Activated CD4-positive, alpha-beta T cell treated with anti-CD3 and anti-CD28 coated beads, Interleukin-2, amount 50 U/mL, for 24 hours (primary cell): ENCODE results near the gene MANF.

Experiments used
- DNase-seq, 2 donors: peaks; one replicate each; pipeline ENCODE4 v3.0.0-alpha.2; 2020; ENCODE audit warnings: low read depth in 1 of 2, low spot score in 1 of 2

MANF gene

GRCh38 chr3:51389423-51390183, 4.5 kb downstream of the MANF start:
- DNase-seq, result no peak

GRCh38 chr3:51390246-51391074, 5.4 kb downstream of the MANF start:
- DNase-seq, result no peak

DNA sequence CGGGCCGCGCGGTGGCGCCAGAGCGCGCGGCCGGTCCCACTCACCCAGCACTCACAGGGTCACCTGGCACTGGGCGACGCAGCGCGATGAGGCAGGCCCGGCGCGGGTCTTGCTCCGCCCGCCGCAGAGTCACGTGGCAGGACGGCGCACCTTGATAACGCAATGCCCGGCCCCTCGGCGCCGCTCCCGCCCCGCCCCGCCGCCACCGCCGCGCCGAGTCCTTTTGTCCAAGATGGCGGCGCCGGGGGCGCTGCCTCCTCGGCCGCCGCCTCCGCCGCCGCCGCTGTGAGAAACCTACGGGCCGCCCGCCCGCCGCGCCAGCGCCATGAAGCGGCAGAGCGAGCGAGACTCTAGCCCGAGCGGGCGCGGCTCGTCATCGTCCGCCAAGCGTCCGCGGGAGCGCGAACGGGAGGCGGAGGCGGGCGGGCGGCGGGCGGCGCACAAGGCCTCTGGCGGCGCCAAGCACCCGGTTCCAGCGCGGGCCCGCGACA, 6.0 kb downstream of the MANF start, which contains the start of gene RBM15B:
Gene RBM15B, plus strand, starts transcription at position 211 of the 491 bp plus-strand sequence. Its CDS starts 115 bp downstream, at position 326.
- peak; percentile 94 to 95 for DNase-seq

- DNase-seq, result peak in 1 of 2 donors; percentile 33
Measured at GRCh38 chr3:51391566-51392354, 6.7 kb downstream of the MANF start.

DNA sequence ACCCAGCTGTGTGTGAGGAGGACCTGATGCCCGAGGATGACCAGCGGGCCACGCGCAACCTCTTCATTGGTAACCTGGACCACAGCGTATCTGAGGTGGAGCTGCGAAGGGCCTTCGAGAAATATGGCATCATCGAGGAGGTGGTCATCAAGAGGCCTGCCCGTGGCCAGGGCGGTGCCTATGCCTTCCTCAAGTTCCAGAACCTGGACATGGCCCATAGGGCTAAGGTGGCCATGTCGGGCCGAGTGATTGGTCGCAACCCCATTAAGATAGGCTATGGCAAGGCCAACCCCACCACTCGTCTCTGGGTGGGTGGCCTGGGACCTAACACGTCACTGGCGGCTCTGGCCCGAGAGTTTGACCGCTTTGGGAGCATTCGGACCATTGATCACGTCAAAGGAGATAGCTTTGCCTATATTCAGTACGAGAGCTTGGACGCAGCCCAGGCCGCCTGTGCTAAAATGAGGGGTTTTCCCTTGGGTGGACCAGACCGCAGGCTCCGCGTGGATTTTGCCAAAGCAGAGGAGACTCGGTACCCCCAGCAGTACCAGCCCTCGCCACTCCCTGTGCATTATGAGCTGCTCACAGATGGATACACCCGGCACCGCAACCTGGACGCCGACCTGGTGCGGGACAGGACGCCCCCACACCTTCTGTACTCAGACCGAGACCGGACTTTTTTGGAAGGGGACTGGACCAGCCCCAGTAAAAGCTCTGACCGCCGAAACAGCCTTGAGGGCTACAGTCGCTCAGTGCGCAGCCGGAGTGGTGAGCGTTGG, 7.5 kb downstream of the MANF start:
- DNase-seq, result no peak

GRCh38 chr3:51393134-51393495, 8.0 kb downstream of the MANF start:
- no peak for DNase-seq

GRCh38 chr3:51393564-51393963, 8.5 kb downstream of the MANF start:
- DNase-seq, result no peak

GRCh38 chr3:51394541-51394940, 9.4 kb downstream of the MANF start:
- no peak for DNase-seq

GRCh38 chr3:51395493-51396213, 10.6 kb downstream of the MANF start:
- DNase-seq, result no peak

DNA sequence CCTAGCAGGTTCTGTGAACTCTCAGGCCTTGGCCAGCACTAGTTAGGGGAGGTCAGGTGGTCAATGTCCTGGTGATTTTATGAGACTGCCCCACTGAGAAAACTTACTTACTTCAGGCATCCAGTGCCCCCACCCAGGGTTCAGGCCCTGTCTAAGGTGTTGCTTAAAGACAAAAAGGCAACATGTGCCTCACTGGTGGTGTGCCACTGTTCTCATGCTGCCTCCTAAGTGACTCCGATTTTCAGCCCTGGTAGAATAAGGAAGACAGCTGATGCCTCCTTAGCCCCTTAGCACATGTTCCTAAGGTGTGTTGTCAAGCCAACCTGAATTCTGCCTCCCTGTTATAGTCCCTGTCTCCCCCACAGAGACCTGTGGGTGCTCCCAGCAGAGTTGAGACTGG, 11.3 kb downstream of the MANF start:
- no peak for DNase-seq

GRCh38 chr3:51397392-51397791, 12.3 kb downstream of the MANF start:
- no peak for DNase-seq

- no peak for DNase-seq
Measured at GRCh38 chr3:51398595-51399310, 13.7 kb downstream of the MANF start.

- DNase-seq, result no peak
Measured at GRCh38 chr3:51400166-51400565, 15.1 kb downstream of the MANF start.

DNA sequence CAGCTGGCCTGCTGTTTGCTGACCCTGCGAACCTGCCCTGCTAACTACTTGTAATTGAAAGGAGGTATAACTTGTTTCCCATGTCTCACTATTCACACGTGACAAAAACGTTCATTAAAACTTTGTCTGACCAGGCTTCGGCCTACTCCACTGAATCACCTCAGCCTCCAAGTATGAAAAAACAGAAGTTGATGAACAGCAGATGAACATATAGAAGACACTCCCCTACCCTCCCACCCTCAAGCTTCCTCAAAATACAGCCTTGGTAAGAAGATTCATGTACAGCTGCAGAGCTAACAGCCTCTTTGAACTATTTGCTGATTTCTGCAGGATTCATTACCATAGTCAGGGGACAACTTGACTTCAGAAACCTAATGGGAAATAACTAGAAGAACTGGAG, 16.6 kb downstream of the MANF start:
- no peak for DNase-seq

DNA sequence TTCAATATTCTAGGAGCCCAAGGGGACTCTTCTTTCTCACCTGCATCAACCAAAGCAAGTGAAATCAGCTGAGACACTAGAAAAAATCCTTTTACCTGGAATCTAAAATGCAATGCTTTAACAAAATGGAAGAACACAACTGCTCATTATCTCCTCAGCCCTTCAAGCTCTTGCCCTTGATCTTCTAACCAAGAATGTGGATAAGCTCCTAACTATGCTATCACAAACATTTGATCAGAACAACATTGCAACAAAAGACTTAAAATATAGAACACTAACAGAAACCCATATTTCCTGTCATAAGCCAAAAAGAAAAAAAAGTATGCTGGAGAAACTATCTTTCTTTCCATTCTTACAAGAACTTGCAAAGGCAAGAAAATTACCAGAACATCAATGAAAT, 18.6 kb downstream of the MANF start:
- no peak for DNase-seq

DNA sequence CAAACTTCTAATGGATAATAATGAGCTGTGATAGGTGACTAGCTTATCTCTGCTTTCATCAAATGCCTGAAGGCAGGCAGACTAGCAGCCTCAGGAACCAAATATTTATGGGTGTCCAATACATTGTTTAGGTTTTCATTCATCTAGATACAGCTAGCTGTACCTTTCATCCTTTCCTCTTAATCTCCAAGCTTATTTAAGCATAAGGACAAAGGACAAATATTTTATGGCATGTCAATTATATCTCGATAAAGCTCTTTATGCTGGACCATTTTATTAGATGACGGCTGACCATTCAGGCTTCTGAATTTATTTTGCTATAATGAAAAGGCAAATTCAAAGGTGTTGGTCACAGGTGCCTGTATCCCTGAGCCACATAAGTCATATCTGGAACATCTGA, 22.9 kb downstream of the MANF start:
- DNase-seq, result no peak

- DNase-seq, result no peak
Measured at GRCh38 chr3:51408813-51409212, 23.7 kb downstream of the MANF start.

DNA sequence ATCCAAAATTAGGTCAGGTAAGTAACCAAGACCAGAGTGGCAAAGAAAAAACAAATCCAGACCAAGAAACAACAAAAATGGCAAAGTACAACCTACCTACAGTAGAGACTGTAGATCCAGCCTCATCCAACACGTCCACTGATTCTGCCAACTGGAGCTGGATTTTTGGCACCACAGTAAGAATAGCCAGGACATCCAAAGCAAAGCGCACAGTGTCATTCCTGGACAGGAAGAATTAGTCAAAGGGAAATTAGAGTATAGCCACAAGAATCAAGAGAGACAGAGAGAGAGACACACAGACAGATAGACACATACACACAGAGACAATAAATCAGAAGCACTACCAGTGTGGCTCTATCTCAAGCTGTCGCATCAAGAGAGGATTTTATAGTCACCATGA, 37.1 kb downstream of the MANF start:
- DNase-seq, result no peak

DNA sequence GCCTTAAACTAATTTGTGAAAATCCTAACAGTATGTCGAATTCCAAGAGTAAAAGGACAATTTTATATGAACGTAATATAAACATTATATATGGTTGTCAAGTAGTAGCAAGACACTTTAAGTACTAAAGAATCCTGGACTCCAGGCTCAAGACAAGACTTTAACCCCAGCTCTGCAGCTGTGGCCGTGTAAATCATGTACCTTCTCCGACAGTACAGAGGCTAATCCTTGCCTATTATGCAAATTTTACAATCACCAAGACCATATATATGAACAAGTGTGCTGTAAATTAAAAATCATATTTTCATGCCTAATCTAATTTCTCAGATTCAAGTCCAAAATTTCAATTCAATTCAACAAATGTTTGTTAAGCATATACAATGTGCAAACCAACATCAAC, 41.8 kb downstream of the MANF start:
- no peak for DNase-seq
